GM12891 (cell line): ENCODE data around the gene TEK.

Source experiments
- PAX5 ChIP-seq: IDR thresholded peaks from 2 replicates; pipeline ENCODE4 v1.6.1; 2011; ENCODE audit warnings: low read length, moderate library complexity, mild to moderate bottlenecking; ENCODE audit not compliant: insufficient read depth, severe bottlenecking
- POLR2A ChIP-seq: IDR thresholded peaks from 2 replicates; pipeline ENCODE4 v1.6.1; 2011; ENCODE audit warnings: low read depth, low read length, control low read depth
- POLR2AphosphoS5 ChIP-seq: IDR thresholded peaks from 2 replicates; pipeline ENCODE4 v1.6.1; 2011; ENCODE audit warnings: low read depth, low read length, control low read depth
- TAF1 ChIP-seq: IDR thresholded peaks from 2 replicates; pipeline ENCODE4 v1.6.1; 2011; ENCODE audit warnings: low read depth, low read length, control low read depth

GRCh38 chr9:27150746-27151406, 41.9 kb downstream of the TEK start:
- no peak for TF ChIP-seq POLR2AphosphoS5
- TF ChIP-seq POLR2A = no peak
- TF ChIP-seq TAF1 = no peak
- TF ChIP-seq PAX5 = no peak
